GM12873 (cell line): ENCODE results near the gene NABP2.

Source experiments
- CTCF ChIP-seq: IDR thresholded peaks from 2 replicates; pipeline ENCODE4 v1.5.1; 2012; ENCODE audit warnings: low read depth, mild to moderate bottlenecking, moderate library complexity, low read length, control low read depth; ENCODE audit not compliant: insufficient read depth; ENCODE audit errors: missing control alignments

NABP2 gene

GRCh38 chr12:56202838-56203237, 21.3 kb upstream of the NABP2 start:
- no peak for TF ChIP-seq CTCF

- TF ChIP-seq CTCF, result no peak
These were observed 19.9 kb upstream of the NABP2 start for GRCh38 chr12:56204275-56204674.

- peak; percentile 40 for TF ChIP-seq CTCF
These were observed 18.7 kb upstream of the NABP2 start for GRCh38 chr12:56205445-56205844.

GRCh38 chr12:56206452-56207166, 17.5 kb upstream of the NABP2 start:
- TF ChIP-seq CTCF, result peak; percentile 74

GRCh38 chr12:56208006-56208405, 16.1 kb upstream of the NABP2 start:
- TF ChIP-seq CTCF, result no peak

GRCh38 chr12:56212361-56212760, 11.8 kb upstream of the NABP2 start:
- no peak for TF ChIP-seq CTCF

GRCh38 chr12:56213878-56214277, 10.3 kb upstream of the NABP2 start:
- no peak for TF ChIP-seq CTCF
